HCT116 (cell line): ENCODE results near the gene TMEM269.

ENCODE experiments used
- CEBPB ChIP-seq: IDR thresholded peaks from 2 replicates; pipeline ENCODE4 v1.6.1; 2012; ENCODE audit warnings: low read depth
- CTCF ChIP-seq, 3 experiments: fragments of 200-600 bp in 1 of 3; sonication (generic) in 1 of 3; IDR thresholded peaks in 2 of 3; conservative IDR thresholded peaks in 1 of 3; 2 replicates each; pipeline ENCODE4 v1.5.1; 2012 to 2017; ENCODE audit warnings: low read depth in 2 of 3, low read length in 2 of 3, antibody characterized with exemption in 1 of 3, borderline replicate concordance in 1 of 3, control low read depth in 1 of 3, mild to moderate bottlenecking in 1 of 3, mixed read lengths in 1 of 3, mixed run types in 1 of 3, moderate library complexity in 1 of 3; ENCODE audit not compliant: insufficient read depth in 1 of 3
- EZH2 ChIP-seq: fragments of 200-600 bp; sonication (generic); IDR thresholded peaks from 2 replicates; pipeline ENCODE4 v1.6.1; 2017; ENCODE audit warnings: antibody characterized with exemption, mixed run types
- MAX ChIP-seq: IDR thresholded peaks from 2 replicates; pipeline ENCODE4 v1.6.1; 2012
- ZFX ChIP-seq: fragments of 450-650 bp; IDR thresholded peaks from 2 replicates; pipeline ENCODE4 v1.6.1; 2017
- TF ChIP-seq, protein P1 (sequence below): IDR thresholded peaks from 2 replicates; pipeline ENCODE4 v1.6.1; 2012; ENCODE audit warnings: low read depth

- TF ChIP-seq CTCF (IDR thresholded peaks at IDR 0.05 in 2 of 3, conservative IDR thresholded peaks at IDR 0.05 in 1 of 3; ENCODE audit: borderline replicate concordance in 1 of 3, insufficient read depth in 1 of 3, low read depth in 2 of 3, low read length in 2 of 3) (no peak), EZH2 (no peak), MAX (no peak), CEBPB (no peak), ZFX (no peak)
- TF ChIP-seq, protein P1, sequence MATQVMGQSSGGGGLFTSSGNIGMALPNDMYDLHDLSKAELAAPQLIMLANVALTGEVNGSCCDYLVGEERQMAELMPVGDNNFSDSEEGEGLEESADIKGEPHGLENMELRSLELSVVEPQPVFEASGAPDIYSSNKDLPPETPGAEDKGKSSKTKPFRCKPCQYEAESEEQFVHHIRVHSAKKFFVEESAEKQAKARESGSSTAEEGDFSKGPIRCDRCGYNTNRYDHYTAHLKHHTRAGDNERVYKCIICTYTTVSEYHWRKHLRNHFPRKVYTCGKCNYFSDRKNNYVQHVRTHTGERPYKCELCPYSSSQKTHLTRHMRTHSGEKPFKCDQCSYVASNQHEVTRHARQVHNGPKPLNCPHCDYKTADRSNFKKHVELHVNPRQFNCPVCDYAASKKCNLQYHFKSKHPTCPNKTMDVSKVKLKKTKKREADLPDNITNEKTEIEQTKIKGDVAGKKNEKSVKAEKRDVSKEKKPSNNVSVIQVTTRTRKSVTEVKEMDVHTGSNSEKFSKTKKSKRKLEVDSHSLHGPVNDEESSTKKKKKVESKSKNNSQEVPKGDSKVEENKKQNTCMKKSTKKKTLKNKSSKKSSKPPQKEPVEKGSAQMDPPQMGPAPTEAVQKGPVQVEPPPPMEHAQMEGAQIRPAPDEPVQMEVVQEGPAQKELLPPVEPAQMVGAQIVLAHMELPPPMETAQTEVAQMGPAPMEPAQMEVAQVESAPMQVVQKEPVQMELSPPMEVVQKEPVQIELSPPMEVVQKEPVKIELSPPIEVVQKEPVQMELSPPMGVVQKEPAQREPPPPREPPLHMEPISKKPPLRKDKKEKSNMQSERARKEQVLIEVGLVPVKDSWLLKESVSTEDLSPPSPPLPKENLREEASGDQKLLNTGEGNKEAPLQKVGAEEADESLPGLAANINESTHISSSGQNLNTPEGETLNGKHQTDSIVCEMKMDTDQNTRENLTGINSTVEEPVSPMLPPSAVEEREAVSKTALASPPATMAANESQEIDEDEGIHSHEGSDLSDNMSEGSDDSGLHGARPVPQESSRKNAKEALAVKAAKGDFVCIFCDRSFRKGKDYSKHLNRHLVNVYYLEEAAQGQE, result no peak
Observed at GRCh38 chr1:42744148-42744413, 40.7 kb upstream of the TMEM269 start.
